ENCODE results near the gene SIGLEC12. TPM values are rescaled to one million over a fixed set of nuclear protein-coding genes. Genes with fewer than 3 reads are reported as not detected.

SIGLEC12 gene
- total RNA-seq, 6 experiments from 2014 or later, result not detected

GRCh38 chr19:51529301-51529700 is 27.7 kb upstream of the SIGLEC12 start:
- H3K4me1 Mint-ChIP-seq (ENCODE audit: low read depth), result no peaks in the 10 kb centered on the region
- H3K4me3 Mint-ChIP-seq, result no peak overlapping the region
- no peak for TF ChIP-seq CTCF (IDR thresholded peaks at IDR 0.05)
- DNase-seq, result no peak
- peaks cover 13% of the 10 kb centered on the region for H3K27me3 Mint-ChIP-seq (ENCODE audit: insufficient read depth)
- H3K36me3 Mint-ChIP-seq (ENCODE audit: low read depth), result no peaks in the 10 kb centered on the region
- H3K27ac Mint-ChIP-seq, result no peak overlapping the region
- peaks cover 20% of the 10 kb centered on the region; the same call in 1 of the 2 replicates for H3K9me3 Mint-ChIP-seq

- H3K27me3 Mint-ChIP-seq (ENCODE audit: insufficient read depth), result peaks cover 13% of the 10 kb centered on the region
- no peak overlapping the region for H3K27ac Mint-ChIP-seq
- no peak for TF ChIP-seq CTCF (IDR thresholded peaks at IDR 0.05)
- H3K4me3 Mint-ChIP-seq, result no peak overlapping the region
- no peaks in the 10 kb centered on the region for H3K36me3 Mint-ChIP-seq (ENCODE audit: low read depth)
- no peaks in the 10 kb centered on the region for H3K4me1 Mint-ChIP-seq (ENCODE audit: low read depth)
- no peak for DNase-seq
- peaks cover 20% of the 10 kb centered on the region; the same call in 1 of the 2 replicates for H3K9me3 Mint-ChIP-seq
Observed at GRCh38 chr19:51525651-51526050, 24.1 kb upstream of the SIGLEC12 start.

- peaks cover 8% of the 10 kb centered on the region for H3K27me3 Mint-ChIP-seq (ENCODE audit: insufficient read depth)
- H3K4me1 Mint-ChIP-seq (ENCODE audit: low read depth), result no peaks in the 10 kb centered on the region
- no peak overlapping the region for H3K27ac Mint-ChIP-seq
- no peak overlapping the region for H3K4me3 Mint-ChIP-seq
- DNase-seq, result no peak
- H3K9me3 Mint-ChIP-seq, result peaks cover 20% of the 10 kb centered on the region; the same call in 1 of the 2 replicates
- H3K36me3 Mint-ChIP-seq (ENCODE audit: low read depth), result no peaks in the 10 kb centered on the region
- no peak for TF ChIP-seq CTCF (IDR thresholded peaks at IDR 0.05)
Observed at GRCh38 chr19:51524666-51525264, 23.2 kb upstream of the SIGLEC12 start.

GRCh38 chr19:51521781-51522180 is 20.2 kb upstream of the SIGLEC12 start:
- Mint-ChIP-seq H3K9me3 (peaks cover 9% of the 10 kb centered on the region; the same call in 1 of the 2 replicates), H3K4me1 (ENCODE audit: low read depth) (no peaks in the 10 kb centered on the region), H3K36me3 (ENCODE audit: low read depth) (no peaks in the 10 kb centered on the region), H3K4me3 (no peak overlapping the region), H3K27me3 (ENCODE audit: insufficient read depth) (no peaks in the 10 kb centered on the region; the same call in none of the 2 replicates), H3K27ac (no peak overlapping the region)
- TF ChIP-seq CTCF (IDR thresholded peaks at IDR 0.05), result no peak
- no peak for DNase-seq

- Mint-ChIP-seq H3K36me3 (ENCODE audit: low read depth) (no peaks in the 10 kb centered on the region), H3K4me1 (ENCODE audit: low read depth) (no peaks in the 10 kb centered on the region), H3K27me3 (ENCODE audit: insufficient read depth) (no peaks in the 10 kb centered on the region; the same call in none of the 2 replicates), H3K4me3 (no peak overlapping the region), H3K9me3 (peaks cover 9% of the 10 kb centered on the region; the same call in 1 of the 2 replicates), H3K27ac (no peak overlapping the region)
- no peak for DNase-seq
- no peak for TF ChIP-seq CTCF (IDR thresholded peaks at IDR 0.05)
Observed at GRCh38 chr19:51521357-51521756, 19.8 kb upstream of the SIGLEC12 start.

Data from HFFc6 (cell line).